Gastroesophageal sphincter (tissue), 3 donors: ENCODE data around the gene ELSPBP1.

ENCODE experiments used
- CTCF ChIP-seq, 4 experiments: fragments of 200-600 bp in 2 of 4; fragments of 450-650 bp in 2 of 4; sonication (generic) in 1 of 4; IDR thresholded peaks; one replicate each; pipeline ENCODE4 v1.5.1; 2017 to 2019; ENCODE audit warnings: antibody characterized with exemption in 4 of 4, mild to moderate bottlenecking in 2 of 4, moderate library complexity in 2 of 4
- EP300 ChIP-seq: sonication (generic); formaldehyde crosslinking; IDR thresholded peaks from one replicate; pipeline ENCODE4 v1.6.1; 2017; ENCODE audit warnings: antibody characterized with exemption, mild to moderate bottlenecking
- POLR2A ChIP-seq, 2 donors: fragments of 450-650 bp; IDR thresholded peaks; one replicate each; pipeline ENCODE4 v1.6.1; 2017; ENCODE audit warnings: antibody characterized with exemption in 2 of 2, mild to moderate bottlenecking in 2 of 2, moderate library complexity in 1 of 2
- POLR2AphosphoS5 ChIP-seq: sonication (generic); formaldehyde crosslinking; IDR thresholded peaks from one replicate; pipeline ENCODE4 v1.6.1; 2017; ENCODE audit warnings: antibody characterized with exemption

GRCh38 chr19:47992070-47992469 is 2.4 kb upstream of the ELSPBP1 start, which contains the start of gene BSPH1:
- TF ChIP-seq CTCF (IDR thresholded peaks at IDR 0.05): no peak
- no peak for TF ChIP-seq POLR2AphosphoS5
- no peak for TF ChIP-seq POLR2A (IDR thresholded peaks at IDR 0.05)
- no peak for TF ChIP-seq EP300
